ENCODE results near the gene FAM13B.
"Not testable (repeated sequence)": the region's sequence is repeated elsewhere in the genome, so short reads cannot be mapped to it uniquely, and the experiment has no call there.

FAM13B gene

GRCh38 chr5:138051441-138052296 lies 18.8 kb upstream of the FAM13B start:
- TF ChIP-seq JUND (IDR thresholded peaks at IDR 0.05; ENCODE audit: low read depth) = no peak
- DNase-seq (ENCODE audit: low read depth in 1 of 2, low spot score in 1 of 2) = no peak
- in situ Hi-C loops (cut with HindIII; ENCODE audit: low pct_unique_long_range_greater_than_20kb, low sequenced_read_pairs) = no loop called here

- in situ Hi-C loops (cut with HindIII; ENCODE audit: low pct_unique_long_range_greater_than_20kb, low sequenced_read_pairs); DNase-seq (ENCODE audit: low read depth in 1 of 2, low spot score in 1 of 2): not testable (repeated sequence)
Observed at GRCh38 chr5:138045283-138045682, 12.4 kb upstream of the FAM13B start.

GRCh38 chr5:138038826-138039225 lies 5.9 kb upstream of the FAM13B start:
- TF ChIP-seq JUND (IDR thresholded peaks at IDR 0.05; ENCODE audit: low read depth) = no peak
- in situ Hi-C loops (cut with HindIII; ENCODE audit: low pct_unique_long_range_greater_than_20kb, low sequenced_read_pairs) = no loop called here
- DNase-seq (ENCODE audit: low read depth in 1 of 2, low spot score in 1 of 2) = no peak

GRCh38 chr5:138037907-138038633 lies 5.2 kb upstream of the FAM13B start:
- in situ Hi-C loops (cut with HindIII; ENCODE audit: low pct_unique_long_range_greater_than_20kb, low sequenced_read_pairs) = no loop called here
- no peak for TF ChIP-seq JUND (IDR thresholded peaks at IDR 0.05; ENCODE audit: low read depth)
- no peak for DNase-seq (ENCODE audit: low read depth in 1 of 2, low spot score in 1 of 2)

GRCh38 chr5:138037271-138037670 lies 4.4 kb upstream of the FAM13B start:
- no peak for DNase-seq (ENCODE audit: low read depth in 1 of 2, low spot score in 1 of 2)
- in situ Hi-C loops (cut with HindIII; ENCODE audit: low pct_unique_long_range_greater_than_20kb, low sequenced_read_pairs) = no loop called here
- TF ChIP-seq JUND (IDR thresholded peaks at IDR 0.05; ENCODE audit: low read depth) = no peak

GRCh38 chr5:138035605-138036537 lies 3.0 kb upstream of the FAM13B start:
- peak; percentile 23 to 92 for DNase-seq (ENCODE audit: low read depth in 1 of 2, low spot score in 1 of 2)
- in situ Hi-C loops (cut with HindIII; ENCODE audit: low pct_unique_long_range_greater_than_20kb, low sequenced_read_pairs) = no loop called here
- no peak for TF ChIP-seq JUND (IDR thresholded peaks at IDR 0.05; ENCODE audit: low read depth)

- in situ Hi-C loops (cut with HindIII; ENCODE audit: low pct_unique_long_range_greater_than_20kb, low sequenced_read_pairs) = no loop called here
- no peak for TF ChIP-seq JUND (IDR thresholded peaks at IDR 0.05; ENCODE audit: low read depth)
- DNase-seq (ENCODE audit: low read depth in 1 of 2, low spot score in 1 of 2) = no peak
Observed at GRCh38 chr5:138033907-138034306, 1.0 kb upstream of the FAM13B start.

GRCh38 chr5:138033386-138033808 lies 518 bp upstream of the FAM13B start:
- in situ Hi-C loops (cut with HindIII; ENCODE audit: low pct_unique_long_range_greater_than_20kb, low sequenced_read_pairs) = no loop called here
- no peak for DNase-seq (ENCODE audit: low read depth in 1 of 2, low spot score in 1 of 2)
- TF ChIP-seq JUND (IDR thresholded peaks at IDR 0.05; ENCODE audit: low read depth) = no peak

GRCh38 chr5:138032028-138032571 lies 779 bp downstream of the FAM13B start:
- in situ Hi-C loops (cut with HindIII; ENCODE audit: low pct_unique_long_range_greater_than_20kb, low sequenced_read_pairs) = no loop called here
- TF ChIP-seq JUND (IDR thresholded peaks at IDR 0.05; ENCODE audit: low read depth) = no peak
- peak in 1 of 2 experiments; percentile 39 for DNase-seq (ENCODE audit: low read depth in 1 of 2, low spot score in 1 of 2)

GRCh38 chr5:138029944-138030343 lies 2.9 kb downstream of the FAM13B start:
- TF ChIP-seq JUND (IDR thresholded peaks at IDR 0.05; ENCODE audit: low read depth) = no peak
- DNase-seq (ENCODE audit: low read depth in 1 of 2, low spot score in 1 of 2) = no peak
- in situ Hi-C loops (cut with HindIII; ENCODE audit: low pct_unique_long_range_greater_than_20kb, low sequenced_read_pairs) = no loop called here

GRCh38 chr5:138029501-138029900 lies 3.4 kb downstream of the FAM13B start:
- DNase-seq (ENCODE audit: low read depth in 1 of 2, low spot score in 1 of 2) = no peak
- no peak for TF ChIP-seq JUND (IDR thresholded peaks at IDR 0.05; ENCODE audit: low read depth)
- in situ Hi-C loops (cut with HindIII; ENCODE audit: low pct_unique_long_range_greater_than_20kb, low sequenced_read_pairs) = no loop called here

- no peak for TF ChIP-seq JUND (IDR thresholded peaks at IDR 0.05; ENCODE audit: low read depth)
- in situ Hi-C loops (cut with HindIII; ENCODE audit: low pct_unique_long_range_greater_than_20kb, low sequenced_read_pairs) = no loop called here
- DNase-seq (ENCODE audit: low read depth in 1 of 2, low spot score in 1 of 2) = no peak
Observed at GRCh38 chr5:138028971-138029365, 3.9 kb downstream of the FAM13B start.

- in situ Hi-C loops (cut with HindIII; ENCODE audit: low pct_unique_long_range_greater_than_20kb, low sequenced_read_pairs); DNase-seq (ENCODE audit: low read depth in 1 of 2, low spot score in 1 of 2): not testable (repeated sequence)
Observed at GRCh38 chr5:138028262-138028970, 4.5 kb downstream of the FAM13B start.

GRCh38 chr5:138026793-138027192 lies 6.1 kb downstream of the FAM13B start:
- in situ Hi-C loops (cut with HindIII; ENCODE audit: low pct_unique_long_range_greater_than_20kb, low sequenced_read_pairs); DNase-seq (ENCODE audit: low read depth in 1 of 2, low spot score in 1 of 2): not testable (repeated sequence)
